HepG2 (cell line): Measurements from ENCODE around the gene PRR19. TPM values are rescaled to one million over a fixed set of nuclear protein-coding genes. Genes with fewer than 3 reads are reported as not detected.

Experiments used
- BRF2 ChIP-seq: sonication (generic); formaldehyde crosslinking; IDR thresholded peaks from 2 replicates; pipeline ENCODE4 v1.8.1; 2022; ENCODE audit warnings: mild to moderate bottlenecking, missing genetic modification reagents
- CSRNP2 ChIP-seq: sonication (generic); formaldehyde crosslinking; conservative IDR thresholded peaks from 2 replicates; pipeline ENCODE4 v1.8.0; 2022; ENCODE audit warnings: low read depth, missing genetic modification reagents
- EEA1 ChIP-seq: sonication (generic); formaldehyde crosslinking; IDR thresholded peaks from 2 replicates; pipeline ENCODE4 v1.5.1; 2020; ENCODE audit warnings: mild to moderate bottlenecking, missing genetic modification reagents, borderline replicate concordance
- FIP1L1 ChIP-seq: fragments of 200-400 bp; formaldehyde crosslinking; IDR thresholded peaks from 2 replicates; pipeline ENCODE4 v1.6.1; 2018; ENCODE audit warnings: low read depth, mild to moderate bottlenecking, low read length, moderate library complexity, borderline replicate concordance; ENCODE audit not compliant: insufficient read depth
- ISX ChIP-seq: sonication (generic); formaldehyde crosslinking; conservative IDR thresholded peaks from 2 replicates; pipeline ENCODE4 v1.5.0; 2020; ENCODE audit warnings: missing genetic modification reagents
- KAT7 ChIP-seq: IDR thresholded peaks from 2 replicates; pipeline ENCODE4 v1.6.1; 2018; ENCODE audit warnings: borderline replicate concordance, missing compliant biosample characterization
- MAFF ChIP-seq: IDR thresholded peaks from 2 replicates; pipeline ENCODE4 v1.6.1; 2011; ENCODE audit warnings: low read depth, low read length, improper control_type of control experiment
- MNT ChIP-seq: fragments of 450-650 bp; IDR thresholded peaks from 2 replicates; pipeline ENCODE4 v1.6.1; 2016
- MXI1 ChIP-seq: IDR thresholded peaks from 3 replicates; pipeline ENCODE4 v1.6.1; 2012; ENCODE audit warnings: low read depth, low read length, inconsistent platforms, borderline replicate concordance
- MYNN ChIP-seq: sonication (generic); formaldehyde crosslinking; IDR thresholded peaks from 2 replicates; pipeline ENCODE4 v1.4.0; 2020; ENCODE audit warnings: mild to moderate bottlenecking, low read depth, missing genetic modification reagents
- NCOA5 ChIP-seq: sonication (generic); formaldehyde crosslinking; IDR thresholded peaks from 2 replicates; pipeline ENCODE4 v1.4.0; 2020; ENCODE audit warnings: missing genetic modification reagents
- NFE2L1 ChIP-seq: sonication (generic); formaldehyde crosslinking; IDR thresholded peaks from 2 replicates; pipeline ENCODE4 v1.4.0; 2020; ENCODE audit warnings: missing genetic modification reagents, mild to moderate bottlenecking, borderline replicate concordance
- NR2F6 ChIP-seq, 2 experiments: IDR thresholded peaks; 2 replicates each; pipeline ENCODE4 v1.6.1; 2016; ENCODE audit warnings: antibody characterized with exemption in 1 of 2, mild to moderate bottlenecking in 1 of 2
- RFX1 ChIP-seq: fragments of 450-650 bp; IDR thresholded peaks from 2 replicates; pipeline ENCODE4 v1.6.1; 2017
- TBX3 ChIP-seq: fragments of 450-650 bp; IDR thresholded peaks from 2 replicates; pipeline ENCODE4 v1.6.1; 2017; ENCODE audit warnings: antibody characterized with exemption, mild to moderate bottlenecking, inconsistent platforms, borderline replicate concordance
- TSC22D2 ChIP-seq: sonication (generic); formaldehyde crosslinking; IDR thresholded peaks from 2 replicates; pipeline ENCODE4 v1.5.1; 2020; ENCODE audit warnings: missing genetic modification reagents, mild to moderate bottlenecking, borderline replicate concordance
- ZFY ChIP-seq: sonication (generic); formaldehyde crosslinking; IDR thresholded peaks from 2 replicates; pipeline ENCODE4 v1.4.0; 2020; ENCODE audit warnings: missing genetic modification reagents
- ZHX1 ChIP-seq: sonication (generic); formaldehyde crosslinking; IDR thresholded peaks from 2 replicates; pipeline ENCODE4 v1.8.1; 2022; ENCODE audit warnings: low read depth, mild to moderate bottlenecking, missing genetic modification reagents
- ZNF576 ChIP-seq: sonication (generic); formaldehyde crosslinking; IDR thresholded peaks from 2 replicates; pipeline ENCODE4 v1.4.0; 2020; ENCODE audit warnings: mild to moderate bottlenecking, missing genetic modification reagents
- ZNF577 ChIP-seq: sonication (generic); formaldehyde crosslinking; IDR thresholded peaks from 2 replicates; pipeline ENCODE4 v1.4.0; 2020; ENCODE audit warnings: mild to moderate bottlenecking, low read depth, missing genetic modification reagents, borderline replicate concordance
- ZNF768 ChIP-seq: sonication (generic); formaldehyde crosslinking; IDR thresholded peaks from 2 replicates; pipeline ENCODE4 v1.4.0; 2020; ENCODE audit warnings: missing genetic modification reagents
- ZNF772 ChIP-seq: sonication (generic); formaldehyde crosslinking; IDR thresholded peaks from 2 replicates; pipeline ENCODE4 v1.5.0; 2020; ENCODE audit warnings: mild to moderate bottlenecking, missing genetic modification reagents
- polyA plus RNA-seq, 8 experiments: library from polyadenylated mRNA; depleted of rRNA in 3 of 8; stranded (reverse) in 7 of 8; unstranded in 1 of 8; fragments of >200 nt; fragmentation: Illumina TruSeq in 4 of 8; extraction: Trizol in 4 of 8; gene quantifications; 2 replicates each; pipeline versions ENCODE4 v1.2.1 to v1.2.3, GENCODE V29; 2011 to 2016; ENCODE audit warnings: low read depth in 4 of 8, missing spikeins in 1 of 8, mixed read lengths in 1 of 8; ENCODE audit not compliant: insufficient read depth in 1 of 8
- total RNA-seq, 5 experiments: library from RNA; depleted of rRNA; stranded (reverse); fragments of >200 nt; fragmentation: Illumina TruSeq; extraction: Trizol; gene quantifications; 2 replicates each; pipeline ENCODE4 v1.2.3, GENCODE V29; 2016; ENCODE audit warnings: low read depth in 1 of 5

Gene PRR19
- total and polyA plus RNA-seq, 2 of the 13 experiments (the other 11 are each of a cell fraction or from before 2014, with no cell fraction given), result 0.21 to 0.33 TPM

- no peak for TF ChIP-seq ISX (CRISPR knock-in tag)
- TF ChIP-seq ZHX1, result no peak
- TF ChIP-seq MNT, result 0 out of 2 replicates have a peak, but pooled peaks have one; percentile 3
- TF ChIP-seq FIP1L1, result no peak
- TF ChIP-seq MXI1, result peak; percentile 94; the same call in 2 of the 3 replicates
- no peak for TF ChIP-seq NCOA5 (CRISPR knock-in tag)
- TF ChIP-seq MAFF, result no peak
- no peak for TF ChIP-seq EEA1 (CRISPR knock-in tag)
- no peak for TF ChIP-seq ZNF577 (CRISPR knock-in tag)
- TF ChIP-seq MYNN (CRISPR knock-in tag), result 0 out of 2 replicates have a peak, but pooled peaks have one; percentile 50
- no peak for TF ChIP-seq NR2F6 (IDR thresholded peaks at IDR 0.05)
- peak; percentile 36; the same call in 1 of the 2 replicates for TF ChIP-seq NR2F6 (CRISPR knock-in tag; IDR thresholded peaks at IDR 0.05)
- no peak for TF ChIP-seq ZNF576 (CRISPR knock-in tag)
- TF ChIP-seq TBX3, result no peak
- TF ChIP-seq CSRNP2 (CRISPR knock-in tag), result no peak
- TF ChIP-seq BRF2, result peak; percentile 29; the same call in 1 of the 2 replicates
- peak; percentile 15; the same call in 1 of the 2 replicates for TF ChIP-seq KAT7 (CRISPR knock-in tag)
- peak; percentile 42; the same call in 1 of the 2 replicates for TF ChIP-seq ZFY (CRISPR knock-in tag)
- TF ChIP-seq TSC22D2, result no peak
- TF ChIP-seq RFX1, result peak; percentile 81
- TF ChIP-seq ZNF772 (CRISPR knock-in tag), result 0 out of 2 replicates have a peak, but pooled peaks have one; percentile 0
- TF ChIP-seq ZNF768 (CRISPR knock-in tag), result no peak
- no peak for TF ChIP-seq NFE2L1 (CRISPR knock-in tag)
Observed at GRCh38 chr19:42254850-42255765, 46.8 kb upstream of the PRR19 start, which contains the start of gene ERF (continued).
